Thymus (tissue), 11 donors: ENCODE data around the gene SULT2B1. TPM values are rescaled to one million over a fixed set of nuclear protein-coding genes. Genes with fewer than 3 reads are reported as not detected.
"Not testable (repeated sequence)": the region's sequence is repeated elsewhere in the genome, so short reads cannot be mapped to it uniquely, and the experiment has no call there.

Experiments used
- DNase-seq, 9 donors: peaks; one replicate each; pipeline ENCODE4 v3.0.0-alpha.2; 2013; ENCODE audit warnings: low spot score in 9 of 9, low read depth in 6 of 9, missing footprints in 1 of 9
- H3K27ac ChIP-seq, 2 donors: one replicate each; pipeline ENCODE4 v1.5.1; 2013; ENCODE audit warnings: control low read depth in 1 of 2, low read depth in 1 of 2, low read length in 1 of 2, mild to moderate bottlenecking in 1 of 2, moderate library complexity in 1 of 2
- H3K27me3 ChIP-seq, 2 donors: one replicate each; pipeline ENCODE4 v1.5.1; 2013; ENCODE audit warnings: low read length in 1 of 2; ENCODE audit not compliant: control insufficient read depth in 2 of 2, insufficient read depth in 1 of 2
- H3K36me3 ChIP-seq, 2 donors: one replicate each; pipeline ENCODE4 v1.5.1; 2013; ENCODE audit warnings: low read length in 1 of 2, mild to moderate bottlenecking in 1 of 2, moderate library complexity in 1 of 2; ENCODE audit not compliant: control insufficient read depth in 2 of 2, insufficient read depth in 2 of 2
- H3K4me1 ChIP-seq, 2 donors: one replicate each; pipeline ENCODE4 v1.5.1; 2013; ENCODE audit warnings: low read length in 2 of 2; ENCODE audit not compliant: control insufficient read depth in 2 of 2, insufficient read depth in 2 of 2
- H3K4me3 ChIP-seq, 2 donors: one replicate each; pipeline ENCODE4 v1.5.1; 2013; ENCODE audit warnings: low read length in 2 of 2, control low read depth in 1 of 2, mild to moderate bottlenecking in 1 of 2
- H3K9me3 ChIP-seq, 2 donors: one replicate each; pipeline ENCODE4 v1.5.1; 2013; ENCODE audit warnings: low read length in 1 of 2, mild to moderate bottlenecking in 1 of 2; ENCODE audit not compliant: control insufficient read depth in 2 of 2, insufficient read depth in 1 of 2
- WGBS: extraction: QIAGEN DNeasy Blood & Tissue Kit; methylation state at CpG from one replicate; pipeline ENCODE4 v1.1.7; 2013; 5-methylcytosine and 5-hydroxymethylcytosine counted together
- polyA plus RNA-seq: library from polyadenylated mRNA; stranded (reverse); fragments of 200-250 nt; gene quantifications from one replicate; pipeline ENCODE4 v1.2.3, GENCODE V29; 2013
- total RNA-seq: library from RNA; stranded (reverse); fragments of 120-200 nt; gene quantifications from one replicate; pipeline ENCODE4 v1.2.4, GENCODE V29; 2013
- donor health status: healthy.

The SULT2B1 gene
- total and polyA plus RNA-seq, 2 donors = 0.09 to 4.3 TPM

DNA sequence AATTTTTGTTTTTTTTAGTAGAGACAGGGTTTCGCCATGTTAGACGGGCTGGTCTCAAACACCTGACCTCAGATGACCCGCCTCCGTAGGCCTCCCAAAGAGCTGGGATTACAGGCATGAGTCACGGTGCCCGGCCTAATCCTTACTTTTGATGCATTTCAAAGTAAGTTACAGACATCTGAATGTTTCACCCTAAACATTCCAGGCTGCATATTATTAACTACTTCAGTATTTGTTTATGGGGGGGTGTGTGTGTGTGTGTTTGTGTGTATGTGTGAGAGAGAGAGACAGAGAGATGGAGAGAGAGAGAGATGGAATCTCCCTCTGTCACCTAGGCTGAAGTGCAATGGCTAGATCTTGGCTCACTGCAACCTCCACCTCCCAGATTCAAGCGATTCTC, 13.1 kb downstream of the SULT2B1 start:
- H3K27ac ChIP-seq = no peak overlapping the region
- H3K9me3 ChIP-seq = no peaks in the 10 kb centered on the region
- no peak overlapping the region for H3K4me3 ChIP-seq
- DNase-seq = no peak
- peaks cover 3 to 22% of the 10 kb centered on the region in 2 donors for H3K27me3 ChIP-seq
- WGBS = 95% methylated on average over 7 of the region's 7 CpGs
- no peaks in the 10 kb centered on the region for H3K4me1 ChIP-seq
- H3K36me3 ChIP-seq = no peaks in the 10 kb centered on the region

- Histone ChIP-seq H3K27ac (no peak overlapping the region), H3K4me1 (no peaks in the 10 kb centered on the region), H3K36me3 (no peaks in the 10 kb centered on the region), H3K4me3 (no peak overlapping the region), H3K9me3 (no peaks in the 10 kb centered on the region), H3K27me3 (peaks cover 3 to 22% of the 10 kb centered on the region in 2 donors)
- WGBS = 12% methylated on average over 19 of the region's 19 CpGs
- no peak for DNase-seq
These were observed 16.4 kb downstream of the SULT2B1 start for GRCh38 chr19:48568345-48568886.

GRCh38 chr19:48569814-48570213, 17.8 kb downstream of the SULT2B1 start:
- Histone ChIP-seq H3K36me3 (no peaks in the 10 kb centered on the region), H3K9me3 (no peaks in the 10 kb centered on the region), H3K27ac (no peak overlapping the region), H3K4me3 (no peak overlapping the region), H3K4me1 (no peaks in the 10 kb centered on the region), H3K27me3 (peaks cover 3 to 22% of the 10 kb centered on the region in 2 donors)
- no peak for DNase-seq
- WGBS = 73% methylated on average over 11 of the region's 11 CpGs

GRCh38 chr19:48571378-48572162, 19.6 kb downstream of the SULT2B1 start:
- no peak for DNase-seq
- Histone ChIP-seq H3K4me1 (no peaks in the 10 kb centered on the region), H3K9me3 (no peaks in the 10 kb centered on the region), H3K27me3 (peaks cover 3 to 22% of the 10 kb centered on the region in 2 donors), H3K27ac (no peak overlapping the region), H3K4me3 (no peak overlapping the region), H3K36me3 (no peaks in the 10 kb centered on the region)
- WGBS = 77% methylated on average over 5 of the region's 5 CpGs

- 85% methylated on average over 12 of the region's 12 CpGs for WGBS
- Histone ChIP-seq H3K4me3 (no peak overlapping the region), H3K36me3 (no peaks in the 10 kb centered on the region), H3K4me1 (no peaks in the 10 kb centered on the region), H3K27ac (no peak overlapping the region), H3K9me3 (no peaks in the 10 kb centered on the region), H3K27me3 (peaks cover 0 to 15% of the 10 kb centered on the region in 2 donors)
- no peak for DNase-seq
These were observed 21.2 kb downstream of the SULT2B1 start for GRCh38 chr19:48573163-48573505.

GRCh38 chr19:48575931-48576622, 24.1 kb downstream of the SULT2B1 start:
- Histone ChIP-seq H3K27me3 (peaks cover 0 to 3% of the 10 kb centered on the region in 2 donors), H3K9me3 (no peaks in the 10 kb centered on the region), H3K4me1 (no peaks in the 10 kb centered on the region), H3K4me3 (no peak overlapping the region), H3K36me3 (no peaks in the 10 kb centered on the region), H3K27ac (no peak overlapping the region)
- 86% methylated on average over 23 of the region's 23 CpGs for WGBS
- DNase-seq = no peak

DNA sequence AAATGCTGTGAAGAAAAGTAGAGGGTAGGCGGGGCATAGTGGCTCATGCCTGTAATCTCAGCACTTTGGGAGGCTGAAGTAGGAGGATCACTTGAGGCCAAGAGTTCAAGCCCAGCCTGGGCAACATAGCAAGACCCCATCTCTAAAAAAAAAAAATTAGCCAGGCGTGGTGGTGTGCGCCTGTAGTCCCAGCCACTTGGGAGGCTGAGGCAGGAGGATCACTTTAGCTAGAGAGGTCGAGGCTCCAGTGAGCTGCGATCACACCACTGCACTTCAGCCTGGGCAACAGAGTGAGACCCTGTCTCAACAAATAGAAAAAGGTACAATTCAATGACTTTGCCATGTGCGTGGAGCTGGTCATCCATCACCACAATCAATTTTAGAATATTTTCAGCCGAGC, 25.9 kb downstream of the SULT2B1 start:
- not testable (repeated sequence) for H3K27me3 ChIP-seq, H3K4me3 ChIP-seq, DNase-seq, H3K27ac ChIP-seq, H3K9me3 ChIP-seq, H3K4me1 ChIP-seq, H3K36me3 ChIP-seq
- WGBS = 87% methylated on average over 7 of the region's 7 CpGs

DNA sequence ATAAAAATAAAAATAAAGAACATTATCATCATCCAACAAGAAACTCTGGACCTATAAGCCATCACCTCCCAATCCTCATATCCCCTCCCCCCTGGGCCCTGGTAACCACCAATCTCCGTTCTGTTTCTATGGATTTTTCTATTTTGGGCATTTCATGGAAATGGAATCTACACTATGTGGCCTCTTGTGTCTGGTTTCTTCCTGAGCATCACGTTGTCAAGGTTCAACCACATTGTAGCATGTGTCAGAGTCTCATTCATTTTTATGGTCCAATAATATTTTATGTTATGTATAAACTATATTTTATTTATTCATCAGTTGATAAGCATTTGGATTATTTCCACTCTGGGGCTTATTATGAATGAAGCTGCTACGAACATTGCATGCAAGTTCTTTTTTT, 26.9 kb downstream of the SULT2B1 start:
- 71% methylated on average over 3 of the region's 3 CpGs for WGBS
- DNase-seq = no peak
- no peaks in the 10 kb centered on the region for H3K4me1 ChIP-seq
- H3K9me3 ChIP-seq = no peaks in the 10 kb centered on the region
- no peaks in the 10 kb centered on the region for H3K27me3 ChIP-seq
- no peak overlapping the region for H3K27ac ChIP-seq
- no peaks in the 10 kb centered on the region for H3K36me3 ChIP-seq
- H3K4me3 ChIP-seq = no peak overlapping the region

GRCh38 chr19:48582168-48582567, 30.2 kb downstream of the SULT2B1 start:
- no peaks in the 10 kb centered on the region for H3K9me3 ChIP-seq
- no peaks in the 10 kb centered on the region for H3K4me1 ChIP-seq
- WGBS = 90% methylated on average over 2 of the region's 2 CpGs
- no peak overlapping the region for H3K4me3 ChIP-seq
- peaks cover 0 to 4% of the 10 kb centered on the region in 2 donors for H3K27me3 ChIP-seq
- H3K27ac ChIP-seq = no peak overlapping the region
- no peaks in the 10 kb centered on the region for H3K36me3 ChIP-seq
- no peak for DNase-seq
